GM12891 (cell line): ENCODE data around the gene ME3.
"Not testable (repeated sequence)": the region's sequence is repeated elsewhere in the genome, so short reads cannot be mapped to it uniquely, and the experiment has no call there.

Experiments
- DNase-seq: peaks from one replicate; pipeline ENCODE4 v3.0.0; 2011; ENCODE audit warnings: low spot score; ENCODE audit not compliant: insufficient read length
- FAIRE-seq: peaks from 2 replicates; lab custom pipeline; 2011; peaks lifted over from hg19 to GRCh38; lab: Jason Lieb, UNC
- PAX5 ChIP-seq: IDR thresholded peaks from 2 replicates; pipeline ENCODE4 v1.6.1; 2011; ENCODE audit warnings: low read length, moderate library complexity, mild to moderate bottlenecking; ENCODE audit not compliant: insufficient read depth, severe bottlenecking
- POLR2A ChIP-seq: IDR thresholded peaks from 2 replicates; pipeline ENCODE4 v1.6.1; 2011; ENCODE audit warnings: low read depth, low read length, control low read depth
- POLR2AphosphoS5 ChIP-seq: IDR thresholded peaks from 2 replicates; pipeline ENCODE4 v1.6.1; 2011; ENCODE audit warnings: low read depth, low read length, control low read depth
- POU2F2 ChIP-seq: IDR thresholded peaks from 2 replicates; pipeline ENCODE4 v1.6.1; 2011; ENCODE audit warnings: low read depth, mild to moderate bottlenecking, control low read depth, low read length, moderate library complexity
- SPI1 ChIP-seq: IDR thresholded peaks from 2 replicates; pipeline ENCODE4 v1.6.1; 2011; ENCODE audit warnings: low read depth, low read length, control low read depth
- TAF1 ChIP-seq: IDR thresholded peaks from 2 replicates; pipeline ENCODE4 v1.6.1; 2011; ENCODE audit warnings: low read depth, low read length, control low read depth

The ME3 gene

DNA sequence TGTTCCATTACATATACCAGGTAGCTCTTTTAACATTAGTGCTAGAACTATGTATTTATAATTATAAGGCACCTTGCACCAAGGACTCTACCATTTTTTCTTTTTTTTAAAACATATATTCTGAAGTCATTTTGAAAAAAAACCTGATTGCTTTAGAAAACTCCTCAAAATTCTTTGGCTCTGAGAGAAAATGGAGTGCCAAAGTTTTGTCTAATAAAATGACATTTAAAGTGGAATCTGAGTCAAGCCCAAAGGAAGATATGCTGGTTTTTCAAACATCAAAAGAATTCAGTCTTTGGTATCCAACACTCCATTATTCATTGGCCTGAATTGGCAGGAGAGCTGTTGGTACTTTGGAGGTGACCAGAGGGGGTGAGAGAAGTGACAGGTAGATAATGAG, 116.5 kb downstream of the ME3 start:
- no peak for DNase-seq
- TF ChIP-seq TAF1 (no peak), PAX5 (no peak), POLR2A (no peak), POLR2AphosphoS5 (no peak), POU2F2 (no peak), SPI1 (no peak)
- FAIRE-seq = no peak

DNA sequence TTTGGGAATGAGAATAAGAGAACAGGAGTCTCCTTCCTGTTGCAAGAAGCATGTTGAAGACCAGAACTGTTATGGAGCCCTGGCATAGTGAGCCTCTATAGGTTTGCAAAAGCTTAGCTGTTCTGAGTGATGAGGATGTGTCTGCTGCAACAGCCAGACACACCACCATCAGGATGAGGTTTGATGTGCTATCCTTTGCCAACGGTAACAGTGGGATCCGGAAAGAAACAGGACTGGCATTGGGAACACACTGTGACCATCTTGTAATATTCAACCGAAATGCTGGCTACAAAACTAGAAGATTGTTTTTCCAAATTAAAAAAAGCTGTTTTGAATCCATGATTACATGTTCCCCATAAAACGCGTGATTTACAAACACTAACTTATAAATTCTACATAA, 117.0 kb downstream of the ME3 start:
- DNase-seq (no peak), FAIRE-seq (no peak)
- TF ChIP-seq SPI1 (no peak), TAF1 (no peak), POU2F2 (no peak), PAX5 (no peak), POLR2A (no peak), POLR2AphosphoS5 (no peak)

DNA sequence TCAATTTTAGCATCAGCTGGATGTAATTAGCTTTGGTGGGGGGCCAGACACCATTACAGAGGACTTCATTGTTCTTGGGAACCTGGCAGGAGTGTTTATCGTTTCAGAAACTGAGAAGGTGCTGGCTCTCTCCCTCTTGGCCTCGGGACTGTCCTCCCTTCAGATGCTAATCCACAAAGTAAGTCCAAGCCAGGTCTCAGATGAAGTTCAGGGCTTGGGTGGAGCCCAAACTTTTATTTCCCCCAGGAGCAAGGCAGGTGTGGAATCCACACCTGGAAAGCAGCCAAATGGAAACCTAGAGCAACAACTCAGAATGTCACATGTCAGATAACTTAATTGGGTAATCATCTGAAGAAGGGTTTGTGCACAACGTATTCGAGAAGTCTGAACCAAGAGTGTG, 119.2 kb downstream of the ME3 start:
- FAIRE-seq (no peak), DNase-seq (no peak)
- TF ChIP-seq SPI1 (no peak), POLR2A (no peak), POU2F2 (no peak), TAF1 (no peak), POLR2AphosphoS5 (no peak), PAX5 (no peak)

DNA sequence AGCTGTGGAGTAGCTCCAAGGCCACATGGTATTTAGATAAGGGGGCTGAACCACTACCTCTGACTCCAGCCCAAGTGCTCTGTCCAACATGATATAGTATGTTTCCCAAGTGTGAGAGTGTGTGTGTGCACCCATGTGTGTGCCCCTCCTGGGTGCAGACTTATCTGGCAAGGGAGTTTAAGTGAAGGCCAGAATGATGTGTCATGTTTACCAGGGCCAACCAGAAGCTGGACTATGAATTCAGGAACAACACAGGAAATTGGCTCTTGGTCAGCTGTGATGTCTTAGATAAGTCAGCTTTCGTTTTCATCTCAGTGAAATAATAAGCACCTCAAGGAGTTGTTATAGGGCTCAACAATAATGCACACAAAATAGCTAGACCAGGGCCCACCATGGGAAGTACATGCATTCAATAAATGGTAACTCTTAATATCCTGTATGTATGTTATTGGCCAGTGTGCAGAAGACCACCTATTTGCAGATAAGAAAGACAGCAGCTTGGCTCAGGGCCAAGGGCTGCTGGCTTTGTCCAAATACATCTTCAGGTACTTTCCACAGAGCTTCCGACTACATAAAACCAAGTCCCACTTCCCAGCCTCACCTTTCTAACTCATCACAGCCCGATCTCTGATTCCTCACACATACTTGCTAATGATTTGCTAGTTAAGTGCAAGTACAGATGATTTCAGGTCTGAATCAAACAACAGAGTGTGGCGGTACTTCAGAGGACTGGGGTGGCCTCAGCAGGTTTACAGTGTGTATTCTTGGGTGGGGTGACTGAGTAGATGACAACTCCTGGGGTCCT, 120.9 kb downstream of the ME3 start:
- no peak for FAIRE-seq
- no peak for DNase-seq

DNA sequence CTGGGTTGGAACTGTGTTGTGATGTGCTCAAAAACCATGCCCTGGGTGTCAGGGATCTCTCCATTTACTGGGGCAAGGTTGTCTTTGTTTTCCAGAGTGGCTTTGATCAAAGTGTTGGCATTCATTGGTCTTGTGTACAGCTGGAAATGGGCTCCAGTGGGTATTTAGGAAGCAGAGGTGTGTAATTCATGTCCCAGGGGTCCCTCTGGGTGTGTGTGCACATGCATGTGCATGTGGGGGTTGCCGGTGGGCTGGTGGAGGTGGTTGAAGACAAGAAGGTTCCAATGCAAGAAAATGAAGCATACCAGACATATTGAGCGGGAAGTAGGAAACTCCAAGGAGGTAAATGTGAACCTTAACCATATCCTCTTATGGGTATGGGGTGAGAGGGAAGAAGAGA, 121.7 kb downstream of the ME3 start:
- FAIRE-seq (no peak), DNase-seq (no peak)
- no peak for TF ChIP-seq TAF1
- no peak for TF ChIP-seq PAX5
- no peak for TF ChIP-seq POLR2AphosphoS5
- no peak for TF ChIP-seq SPI1
- TF ChIP-seq POLR2A = no peak
- TF ChIP-seq POU2F2 = no peak

More for the DNA sequence above, 120.9 kb downstream of the ME3 start:
- no peak for TF ChIP-seq SPI1
- TF ChIP-seq PAX5 = no peak
- no peak for TF ChIP-seq POLR2AphosphoS5
- TF ChIP-seq TAF1 = no peak
- no peak for TF ChIP-seq POLR2A

DNA sequence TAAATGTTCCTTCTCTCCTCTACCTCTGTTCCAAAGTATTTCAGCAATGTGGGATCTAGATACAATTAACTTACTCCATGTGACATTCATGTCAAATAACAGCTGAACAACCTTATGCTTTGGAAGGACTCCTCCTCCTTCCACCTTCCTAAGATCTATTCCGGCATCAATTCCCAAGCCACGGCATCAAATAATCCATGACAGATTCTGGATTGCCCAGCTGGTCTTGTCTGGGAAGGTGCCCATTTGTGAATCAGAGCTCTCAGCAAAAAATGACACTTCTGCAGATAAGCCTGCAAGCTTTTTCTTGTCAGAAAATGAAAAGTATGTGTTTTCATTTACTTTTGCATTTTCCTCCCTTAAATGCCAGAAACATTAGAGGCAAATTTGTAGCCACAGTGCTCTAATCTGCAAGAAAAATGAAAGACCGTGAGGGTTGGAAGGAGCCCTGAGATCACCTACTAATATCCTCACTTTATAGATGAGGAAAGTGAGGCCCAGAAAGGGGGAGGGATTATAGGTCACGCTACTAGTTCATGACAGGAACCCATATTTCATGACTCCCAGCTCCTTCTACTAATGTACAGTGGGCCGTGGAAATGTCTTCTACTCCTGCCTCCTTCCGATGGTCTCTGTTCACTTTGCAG, 124.0 kb downstream of the ME3 start:
- no peak for FAIRE-seq
- DNase-seq = no peak
- TF ChIP-seq PAX5 = no peak
- no peak for TF ChIP-seq POLR2AphosphoS5
- TF ChIP-seq POU2F2 = no peak
- TF ChIP-seq POLR2A = no peak
- TF ChIP-seq TAF1 = no peak
- TF ChIP-seq SPI1 = no peak

DNA sequence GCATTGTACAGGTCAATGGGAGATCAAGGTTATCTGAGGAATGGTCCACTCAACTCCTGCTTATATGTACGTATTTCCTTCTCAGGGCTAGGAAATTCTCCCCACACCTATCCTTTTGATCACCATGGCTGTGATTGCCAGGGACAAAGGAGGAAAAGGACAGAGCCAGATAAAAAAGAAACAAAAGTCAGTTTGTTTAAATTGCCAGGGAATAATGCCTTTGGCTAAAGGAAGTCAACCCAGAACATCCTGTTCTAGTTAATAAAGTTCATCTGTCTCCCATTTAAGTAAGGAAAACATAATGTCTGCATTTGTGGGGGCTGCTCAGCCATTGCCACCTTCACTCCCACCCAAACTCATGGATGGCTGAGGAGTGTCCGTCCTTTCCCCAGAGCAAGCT, 124.7 kb downstream of the ME3 start:
- TF ChIP-seq TAF1 (no peak), POLR2A (no peak), PAX5 (no peak), POU2F2 (no peak), POLR2AphosphoS5 (no peak)
- DNase-seq (no peak), FAIRE-seq (no peak)

DNA sequence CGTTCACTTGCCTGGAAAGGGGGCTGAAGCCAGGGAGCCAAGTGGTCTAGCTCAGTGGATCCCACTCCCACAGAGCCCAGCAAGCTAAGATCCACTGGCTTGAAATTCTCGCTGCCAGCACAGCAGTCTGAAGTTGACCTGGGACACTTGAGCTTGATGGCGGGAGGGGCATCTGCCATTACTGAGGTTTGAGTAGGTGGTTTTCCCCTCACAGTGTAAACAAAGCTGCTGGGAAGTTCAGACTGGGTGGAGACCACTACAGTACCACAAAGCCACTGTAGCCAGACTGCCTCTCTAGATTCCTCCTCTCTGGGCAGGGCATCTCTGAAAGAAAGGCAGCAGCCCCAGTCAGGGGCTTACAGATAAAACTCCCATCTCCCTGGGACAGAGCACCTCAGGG, 131.1 kb downstream of the ME3 start:
- not testable (repeated sequence) for FAIRE-seq, DNase-seq

DNA sequence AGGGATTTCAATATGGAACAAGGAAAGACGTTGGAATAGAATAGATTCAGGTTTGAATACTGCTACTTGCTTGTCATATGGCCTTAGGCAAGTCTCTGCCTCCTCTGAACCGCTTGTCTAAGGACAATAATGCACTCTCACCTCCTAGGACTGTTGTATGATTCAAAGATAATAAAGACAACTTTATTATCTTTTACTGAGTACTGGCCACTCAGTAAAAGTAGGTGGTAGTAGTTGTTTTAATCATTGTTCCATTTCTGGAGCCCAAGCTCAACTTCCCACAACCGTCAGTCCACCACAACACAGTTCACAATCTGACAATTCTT, 134.2 kb downstream of the ME3 start:
- DNase-seq (no peak), FAIRE-seq (no peak)
- TF ChIP-seq POLR2AphosphoS5 = no peak
- no peak for TF ChIP-seq PAX5
- no peak for TF ChIP-seq SPI1
- no peak for TF ChIP-seq TAF1
- TF ChIP-seq POLR2A = no peak

DNA sequence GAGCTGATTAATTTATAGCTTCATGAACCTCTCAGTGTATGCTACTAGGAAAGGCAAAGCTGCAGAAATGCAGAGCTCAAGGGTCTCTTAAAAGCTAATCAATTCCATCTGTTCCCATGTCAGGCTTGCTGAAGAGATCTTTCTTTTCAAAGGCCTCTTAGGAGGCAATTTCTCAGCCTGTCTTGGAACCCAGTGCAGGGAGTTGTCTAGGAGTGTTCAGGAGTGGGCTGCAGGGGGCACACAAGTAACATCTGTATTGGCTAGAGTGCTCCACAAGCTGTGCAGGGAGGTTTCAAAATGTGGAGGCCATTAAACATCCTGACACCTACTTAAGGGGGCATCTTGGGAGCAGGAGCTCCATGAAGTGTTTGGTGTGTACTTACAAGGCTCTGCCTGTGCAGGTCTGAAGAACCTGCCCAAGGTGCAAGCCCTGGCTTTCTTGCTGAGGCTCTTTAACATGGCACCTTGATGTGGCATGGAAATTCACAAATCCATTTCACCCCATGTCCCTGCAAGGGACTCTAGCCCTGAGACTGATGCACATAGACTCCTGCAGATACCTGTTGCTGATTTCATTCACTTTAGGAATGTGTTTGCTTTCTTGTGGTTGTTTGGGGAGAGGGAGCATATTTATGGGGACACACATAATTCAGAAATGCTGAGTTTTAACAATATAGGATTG, 134.7 kb downstream of the ME3 start:
- DNase-seq = no peak
- TF ChIP-seq TAF1 (no peak), POLR2A (no peak), PAX5 (no peak), POLR2AphosphoS5 (no peak), SPI1 (no peak), POU2F2 (no peak)
- no peak for FAIRE-seq
